Caki2 (cell line): ENCODE results near the gene TARP.
"Not testable (repeated sequence)": the region's sequence is repeated elsewhere in the genome, so short reads cannot be mapped to it uniquely, and the experiment has no call there.

ENCODE experiments used
- DNase-seq: peaks from one replicate; pipeline ENCODE4 v3.0.0-alpha.2; 2015; ENCODE audit warnings: low read depth
- in situ Hi-C: cut with HindIII; loops from 2 replicates; pipeline ENCODE4 v1.10.0; 2016; ENCODE audit warnings: low sequenced_read_pairs, low pct_unique_long_range_greater_than_20kb, mixed read lengths

The TARP gene

DNA sequence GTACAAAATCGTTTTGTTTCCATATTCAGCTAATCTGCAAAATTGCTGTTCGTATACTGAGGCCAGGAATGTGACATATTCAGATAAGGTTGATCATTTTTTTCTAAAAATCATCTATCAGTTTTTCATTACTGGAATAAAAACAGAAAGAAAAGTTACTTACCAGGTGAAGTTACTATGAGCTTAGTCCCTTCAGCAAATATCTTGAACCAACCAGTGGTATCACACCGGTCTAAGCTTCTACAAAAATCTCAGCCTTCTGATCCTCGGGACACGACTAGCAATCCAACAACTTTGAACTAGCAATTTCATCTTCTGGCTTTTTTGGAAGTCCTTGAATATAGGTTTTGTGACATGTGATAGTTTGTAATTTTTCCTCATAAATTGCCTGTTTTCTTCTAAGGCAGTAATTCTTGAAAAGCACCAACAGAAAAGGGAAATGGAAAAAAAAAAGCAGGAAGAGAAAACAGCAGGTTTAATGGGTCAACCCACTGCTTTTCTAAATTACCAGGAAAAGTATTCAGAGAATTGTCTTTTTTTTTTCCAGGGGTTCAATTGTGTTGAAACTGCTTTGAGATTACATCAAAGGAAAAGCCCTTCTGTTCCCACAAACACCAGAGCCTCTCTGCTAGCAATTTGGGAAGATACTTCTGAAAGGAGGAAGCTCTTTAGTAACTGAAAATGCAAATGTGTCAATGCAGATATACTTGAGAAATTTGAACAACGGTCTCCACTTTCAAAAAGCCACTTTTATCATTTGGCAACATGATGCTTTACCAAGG lies 2.9 kb upstream of the TARP start:
- DNase-seq, result no peak

DNA sequence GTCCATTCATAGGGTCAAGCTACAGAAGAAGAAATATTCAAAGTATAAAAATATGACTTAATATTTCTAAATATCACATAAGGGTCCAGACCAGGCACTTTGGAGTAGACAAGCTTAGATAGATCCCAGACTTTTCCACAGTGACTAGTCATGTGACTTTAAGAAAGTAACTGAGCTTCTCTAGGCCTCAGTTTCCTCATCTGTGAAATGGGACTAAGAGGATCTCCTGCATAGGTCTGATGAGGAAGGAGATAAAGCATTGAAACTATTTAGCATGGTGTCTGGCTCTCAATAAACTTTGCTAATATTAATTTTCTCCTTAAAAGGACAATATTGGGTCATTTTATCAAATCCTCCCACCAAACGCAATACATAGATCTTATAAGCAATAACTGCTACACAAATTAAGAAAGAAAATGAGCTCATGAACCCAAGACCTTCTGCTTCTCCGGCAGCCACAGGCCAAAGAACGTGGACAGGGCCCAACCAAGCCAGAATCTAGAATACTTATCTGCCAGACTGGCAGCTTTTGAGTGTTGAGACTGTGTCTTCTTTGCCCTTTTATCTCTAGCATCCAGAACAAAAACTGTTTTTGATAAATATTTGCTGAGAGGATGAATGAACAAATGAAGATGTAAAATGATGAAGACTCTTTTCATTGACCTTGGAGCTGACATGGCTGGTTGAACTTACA lies 1.6 kb upstream of the TARP start:
- in situ Hi-C loops, result no loop called here
- no peak for DNase-seq

More for the DNA sequence above, 2.9 kb upstream of the TARP start:
- in situ Hi-C loops, result no loop called here

DNA sequence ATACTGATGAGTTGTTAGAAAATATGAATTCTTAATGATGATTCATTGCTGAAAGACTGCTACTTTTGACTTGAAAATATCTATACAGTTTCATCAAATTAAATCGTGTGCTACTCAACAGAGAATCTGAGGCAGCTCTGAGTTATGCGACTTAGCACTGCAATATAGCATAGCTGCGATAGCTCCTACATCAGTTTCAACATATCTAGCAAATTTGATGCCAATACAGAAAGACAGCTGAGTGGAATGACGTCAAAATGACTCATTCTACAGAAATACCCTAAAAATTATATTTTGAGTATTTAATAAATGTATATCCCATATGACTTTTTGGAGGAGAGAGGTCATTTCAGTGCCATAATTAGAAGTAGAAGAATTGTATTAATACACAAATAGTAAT lies 1.1 kb upstream of the TARP start:
- DNase-seq, result no peak
- in situ Hi-C loops, result no loop called here

DNA sequence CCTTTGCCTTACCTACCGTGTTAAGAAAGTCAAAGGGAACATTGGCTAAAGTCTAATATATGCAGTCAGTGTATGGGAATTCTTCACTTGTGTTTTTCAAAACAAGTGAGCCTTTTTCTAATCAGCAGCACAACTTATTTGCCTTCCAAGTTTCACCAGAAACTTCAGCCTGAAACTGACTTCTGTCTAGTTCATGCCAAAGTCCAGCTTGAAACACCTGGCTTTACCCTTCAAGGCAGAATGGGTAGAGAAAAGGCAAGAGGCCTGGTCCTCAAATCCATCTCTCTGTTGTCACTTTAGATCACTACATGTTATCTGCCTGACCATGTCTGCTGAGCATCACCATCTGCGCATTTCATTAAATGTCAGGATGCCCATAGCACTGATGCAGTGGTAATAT lies 3.0 kb downstream of the TARP start:
- DNase-seq, result not testable (repeated sequence)

DNA sequence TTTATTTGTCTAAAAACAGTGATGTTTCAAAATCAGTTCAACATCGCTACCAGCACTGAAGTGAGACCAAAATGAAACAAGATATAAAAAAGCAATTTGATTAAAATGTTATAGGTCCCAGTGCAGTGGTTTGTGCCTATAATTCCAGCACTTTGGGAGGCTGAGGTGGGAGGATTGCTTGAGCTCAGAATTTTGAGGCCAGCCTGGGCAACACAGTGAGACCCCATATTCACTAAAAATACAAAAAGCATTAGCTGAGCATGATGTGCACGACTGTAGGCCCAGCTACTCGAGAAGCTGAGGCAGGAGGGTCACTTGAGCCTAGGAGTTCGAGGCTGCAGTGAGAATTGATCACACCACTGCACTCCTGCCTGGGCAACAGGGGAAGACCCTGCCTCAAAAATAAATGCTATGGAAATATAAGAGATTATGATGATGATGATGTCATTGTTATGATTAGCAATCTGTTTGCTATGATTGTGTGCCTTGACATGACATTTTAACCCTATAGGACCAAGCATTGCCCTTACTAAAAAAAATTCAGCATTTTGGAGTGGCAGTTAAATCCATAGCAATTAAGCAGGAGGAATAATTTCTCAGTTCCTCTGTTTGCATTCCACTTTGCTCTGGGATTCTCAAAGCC lies 3.6 kb downstream of the TARP start:
- in situ Hi-C loops, DNase-seq: not testable (repeated sequence)

More for the DNA sequence above, 3.0 kb downstream of the TARP start:
- in situ Hi-C loops, result not testable (repeated sequence)

DNA sequence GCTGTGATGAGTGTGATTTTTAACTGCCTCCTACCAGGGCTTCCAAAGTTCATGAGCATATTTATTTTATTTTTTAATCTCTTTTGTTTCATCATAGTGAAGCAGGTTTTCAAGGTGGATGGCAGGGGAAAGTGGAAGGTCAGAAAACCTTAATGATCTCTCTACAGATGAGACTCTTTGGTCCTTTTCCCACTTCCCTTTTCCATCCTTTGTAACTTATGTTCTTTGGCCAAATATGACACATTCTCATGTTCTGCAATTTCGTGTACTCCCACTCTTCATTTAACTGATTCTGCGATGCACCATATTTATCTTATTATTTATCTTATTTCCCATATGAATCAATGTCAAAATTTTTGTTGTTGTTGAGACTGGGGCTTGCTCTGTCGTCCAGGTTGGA lies 7.5 kb downstream of the TARP start:
- DNase-seq, in situ Hi-C loops: not testable (repeated sequence)

DNA sequence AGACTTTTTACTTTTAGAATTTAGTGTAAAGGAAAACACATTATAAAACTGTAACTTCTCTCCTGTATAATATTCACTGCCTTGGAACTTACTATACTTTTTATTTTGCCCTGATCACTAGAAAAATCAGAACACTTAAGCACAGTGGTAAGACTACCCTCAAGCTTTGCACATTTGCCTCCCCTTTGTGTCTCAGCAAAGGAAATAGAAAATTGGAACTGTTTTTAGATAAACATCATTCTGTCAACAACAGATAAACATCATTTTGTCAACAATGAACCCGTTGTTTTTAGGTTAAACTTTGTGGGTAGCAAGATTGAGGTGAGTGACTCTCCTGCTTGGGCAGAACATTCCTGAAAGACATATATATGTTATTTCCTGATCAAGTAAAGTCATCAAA lies 8.8 kb downstream of the TARP start:
- in situ Hi-C loops, DNase-seq: not testable (repeated sequence)

DNA sequence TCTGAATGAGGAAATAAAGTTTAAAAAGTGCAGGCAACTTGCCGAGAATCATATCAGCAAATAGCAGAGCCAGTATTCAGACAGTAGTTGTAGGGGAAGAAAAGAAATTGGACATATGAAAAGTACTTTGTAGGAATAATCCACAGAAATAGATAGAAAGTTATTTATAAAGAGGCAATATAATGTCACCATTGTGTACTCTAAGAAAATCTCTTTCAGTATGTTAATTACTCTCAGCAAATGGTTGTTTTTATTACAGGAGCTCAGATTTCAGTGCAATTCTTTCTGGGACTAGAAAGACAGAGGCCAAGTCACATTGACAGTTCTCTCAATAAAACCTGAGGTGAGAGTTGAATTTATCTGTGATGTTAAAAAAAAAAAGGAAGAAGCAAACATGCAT lies 10.2 kb downstream of the TARP start:
- DNase-seq, in situ Hi-C loops: not testable (repeated sequence)

DNA sequence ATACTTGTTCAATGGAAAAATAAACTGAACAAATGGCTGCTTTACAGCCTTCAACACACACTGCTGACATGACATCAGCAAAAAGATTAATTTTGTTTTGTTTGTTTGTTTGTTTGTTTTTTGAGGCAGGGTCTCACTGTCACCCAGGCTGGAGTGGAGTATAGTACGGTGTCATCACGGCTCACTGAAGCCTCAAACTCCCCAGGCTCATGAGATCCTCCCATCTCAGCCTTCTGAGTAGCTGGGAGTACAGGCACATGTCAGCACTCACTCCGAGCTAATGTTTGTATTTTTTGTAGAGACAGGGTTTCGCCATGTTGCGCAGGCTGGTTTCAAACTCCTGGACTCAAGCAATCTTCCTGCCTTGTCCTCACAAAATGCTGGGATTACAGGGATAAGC lies 10.9 kb downstream of the TARP start:
- DNase-seq, result no peak
- in situ Hi-C loops, result no loop called here

DNA sequence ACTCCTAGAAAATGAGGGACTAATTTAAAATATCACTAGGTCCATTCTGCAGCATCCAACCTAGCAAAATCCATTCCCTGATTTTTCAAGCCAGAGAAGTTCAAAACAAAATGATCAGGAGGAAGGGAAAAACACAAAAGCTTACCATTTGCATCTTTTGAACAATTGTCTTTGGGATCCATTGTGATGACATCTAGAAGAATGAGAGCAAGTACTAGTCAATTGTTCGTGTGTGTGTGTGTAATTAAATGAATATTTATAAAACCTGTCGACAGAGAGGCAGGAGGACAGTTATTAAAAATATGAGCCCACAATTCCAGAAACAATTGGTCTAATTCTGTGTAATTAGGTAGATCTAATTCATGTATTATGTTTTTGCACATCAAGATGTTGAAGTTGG lies 11.4 kb downstream of the TARP start:
- DNase-seq, result not testable (repeated sequence)

DNA sequence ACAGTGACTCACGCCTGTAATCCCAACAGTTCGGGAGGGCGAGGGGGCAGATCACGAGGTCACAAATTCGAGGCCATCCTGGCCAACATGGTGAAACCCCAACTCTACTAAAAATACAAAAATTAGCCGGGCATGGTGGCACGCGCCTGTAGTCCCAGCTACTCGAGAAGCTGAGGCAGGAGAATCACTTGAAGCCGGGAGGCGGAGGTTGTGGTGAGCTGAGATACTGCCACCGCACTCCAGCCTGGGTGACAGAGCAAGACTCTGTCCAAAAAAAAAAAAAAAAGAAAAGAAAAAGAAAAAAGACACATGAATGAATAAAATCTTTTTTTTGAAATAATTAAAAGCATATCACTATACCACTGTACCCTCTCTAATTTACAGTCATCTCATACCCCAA lies 11.8 kb downstream of the TARP start:
- not testable (repeated sequence) for DNase-seq

More for the DNA sequence above, 11.4 kb downstream of the TARP start:
- in situ Hi-C loops, result not testable (repeated sequence)

DNA sequence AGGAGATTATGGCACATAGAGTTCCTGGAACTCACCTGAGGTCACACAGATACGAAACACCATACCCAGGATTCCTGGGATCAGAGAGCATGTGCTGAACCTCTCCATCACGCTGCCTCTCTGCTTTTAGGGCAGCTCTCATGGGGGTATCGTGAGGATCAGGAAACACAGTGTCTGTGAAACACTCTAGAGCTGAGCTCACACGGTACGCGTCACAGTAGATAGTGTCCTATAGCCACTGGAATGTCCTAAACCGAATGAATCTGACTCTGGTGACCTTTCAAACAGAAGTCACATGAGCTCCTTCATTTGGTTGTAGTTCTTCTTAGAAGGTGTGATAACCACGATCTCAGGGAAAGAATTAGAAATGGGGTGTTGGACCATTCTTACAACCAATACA lies 14.3 kb downstream of the TARP start:
- in situ Hi-C loops, DNase-seq: not testable (repeated sequence)

More for the DNA sequence above, 11.8 kb downstream of the TARP start:
- in situ Hi-C loops, result not testable (repeated sequence)

DNA sequence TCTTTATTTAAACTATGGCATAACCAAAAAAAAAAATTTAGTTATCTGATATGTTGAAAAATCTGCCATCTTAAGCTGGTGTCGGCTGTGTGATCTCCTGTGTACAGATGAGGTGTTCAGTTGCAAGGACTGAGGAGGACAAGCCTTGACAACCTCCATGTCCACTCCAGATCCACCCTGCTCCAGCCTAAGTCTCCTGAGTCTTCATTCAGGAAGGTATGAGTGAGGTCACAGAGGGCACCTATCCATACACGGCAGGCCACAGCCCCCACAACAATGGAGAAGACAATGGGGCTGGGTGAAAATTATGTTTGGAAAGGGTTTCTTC lies 16.1 kb downstream of the TARP start:
- in situ Hi-C loops, result no loop called here
- no peak for DNase-seq

DNA sequence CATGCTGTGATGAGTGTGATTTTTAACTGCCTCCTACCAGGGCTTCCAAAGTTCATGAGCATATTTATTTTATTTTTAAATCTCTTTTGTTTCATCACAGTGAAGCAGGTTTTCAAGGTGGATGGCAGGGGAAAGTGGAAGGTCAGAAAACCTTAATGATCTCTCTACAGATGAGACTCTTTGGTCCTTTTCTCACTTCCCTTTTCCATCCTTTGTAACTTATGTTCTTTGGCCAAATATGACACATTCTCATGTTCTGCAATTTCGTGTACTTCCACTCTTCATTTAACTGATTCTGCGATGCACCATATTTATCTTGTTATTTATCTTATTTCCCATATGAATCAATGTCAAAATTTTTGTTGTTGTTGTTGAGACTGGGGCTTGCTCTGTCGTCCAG lies 23.6 kb downstream of the TARP start:
- DNase-seq, in situ Hi-C loops: not testable (repeated sequence)

DNA sequence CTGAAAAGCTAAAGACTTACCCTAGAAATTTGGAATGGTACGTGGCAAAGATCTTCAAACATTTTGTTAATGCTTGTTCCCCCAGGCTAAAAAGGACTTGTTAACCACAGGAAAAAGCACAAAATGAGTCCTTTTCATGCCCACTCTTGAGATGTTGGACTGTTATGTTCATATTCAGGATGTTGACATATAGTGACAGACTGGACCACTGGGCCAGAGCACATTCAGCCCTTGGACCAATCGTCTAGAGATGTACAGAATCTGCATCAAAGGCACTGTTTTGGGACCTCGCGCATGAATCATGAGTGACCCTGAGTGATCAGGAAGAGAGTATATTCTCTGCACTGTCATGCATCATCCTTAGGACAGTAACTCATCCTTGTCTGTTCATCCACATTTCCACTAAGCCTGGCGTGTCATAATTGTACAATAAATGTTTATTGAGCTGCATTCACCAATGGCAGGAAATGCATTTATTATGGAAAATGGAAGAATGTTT lies 25.3 kb downstream of the TARP start:
- in situ Hi-C loops, result no loop called here
- DNase-seq, result no peak

DNA sequence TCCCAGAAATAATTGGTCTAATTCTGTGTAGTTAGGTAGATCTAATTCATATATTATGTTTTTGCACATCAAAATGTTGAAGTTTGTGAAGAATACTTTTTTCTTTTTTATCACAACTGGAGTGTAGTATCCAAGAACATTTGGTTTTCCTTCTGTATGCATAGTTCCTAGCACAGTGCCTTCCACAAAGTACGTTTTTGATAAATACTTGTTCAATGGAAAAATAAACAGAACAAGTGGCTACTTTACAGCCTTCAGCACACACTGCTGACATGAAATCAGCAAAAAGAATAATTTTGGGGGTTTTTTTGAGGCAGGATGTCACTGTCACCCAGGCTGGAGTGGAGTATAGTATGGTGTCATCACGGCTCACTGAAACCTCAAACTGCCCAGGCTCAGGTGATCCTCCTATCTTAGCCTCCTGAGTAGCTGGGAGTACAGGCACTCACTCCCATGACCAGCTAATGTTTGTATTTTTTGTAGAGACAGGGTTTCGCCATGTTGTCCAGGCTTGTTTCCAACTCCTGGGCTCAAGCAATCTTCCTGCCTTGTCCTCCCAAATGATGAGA lies 27.9 kb downstream of the TARP start:
- in situ Hi-C loops, result no loop called here

DNA sequence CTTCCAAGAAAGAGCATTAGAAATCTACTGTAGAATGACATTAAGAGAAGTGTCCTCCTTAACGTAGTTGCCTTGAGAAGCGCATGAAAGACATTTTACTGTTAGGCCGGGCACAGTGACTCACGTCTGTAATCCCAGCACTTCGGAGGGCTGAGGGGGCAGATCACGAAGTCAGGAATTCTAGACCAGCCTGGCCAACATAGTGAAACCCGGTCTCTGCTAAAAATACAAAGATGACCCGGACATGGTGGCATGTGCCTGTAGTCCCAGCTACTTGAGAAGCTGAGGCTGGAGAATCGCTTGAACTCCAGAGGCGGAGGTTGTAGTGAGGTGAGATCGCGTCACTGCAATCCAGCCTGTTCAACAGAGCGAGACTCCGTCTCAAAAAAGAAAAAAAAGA lies 28.9 kb downstream of the TARP start:
- DNase-seq, result no peak
- in situ Hi-C loops, result no loop called here

More for the DNA sequence above, 27.9 kb downstream of the TARP start:
- no peak for DNase-seq

DNA sequence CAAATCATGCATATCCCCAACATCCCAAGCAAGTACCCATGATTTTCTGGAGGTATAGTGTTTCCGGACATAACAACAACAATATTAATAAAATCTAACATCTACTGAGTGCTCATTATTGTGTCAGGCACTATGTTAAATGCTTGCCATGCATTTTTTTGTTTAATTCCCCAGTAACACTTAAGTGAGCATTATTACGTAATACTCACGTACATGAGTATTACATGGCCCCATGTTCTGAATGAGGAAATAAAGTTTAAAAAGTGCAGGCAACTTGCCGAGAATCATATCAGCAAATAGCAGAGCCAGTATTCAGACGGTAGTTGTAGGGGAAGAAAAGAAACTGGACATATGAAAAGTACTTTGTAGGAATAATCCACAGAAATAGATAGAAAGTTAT lies 30.1 kb downstream of the TARP start:
- in situ Hi-C loops, DNase-seq: not testable (repeated sequence)

DNA sequence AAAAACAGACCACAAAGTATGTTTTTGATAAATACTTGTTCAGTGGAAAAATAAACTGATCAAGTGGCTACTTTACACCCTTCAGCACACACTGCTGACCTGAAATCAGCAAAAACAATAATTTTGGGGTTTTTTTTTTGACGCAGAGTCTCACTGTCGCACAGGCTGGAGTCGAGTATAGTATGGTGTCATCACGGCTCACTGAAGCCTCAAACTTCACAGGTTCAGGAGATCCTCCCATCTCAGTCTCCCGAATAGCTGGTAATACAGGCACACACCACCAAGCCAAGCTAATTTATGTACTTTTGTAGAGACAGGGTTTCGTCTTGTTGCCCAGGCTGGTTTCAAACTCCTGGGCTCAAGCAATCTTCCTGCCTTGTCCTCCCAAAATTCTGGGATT lies 30.6 kb downstream of the TARP start:
- DNase-seq, result no peak
- in situ Hi-C loops, result no loop called here
